ENCODE data around the gene BTBD6.

Gene BTBD6

DNA sequence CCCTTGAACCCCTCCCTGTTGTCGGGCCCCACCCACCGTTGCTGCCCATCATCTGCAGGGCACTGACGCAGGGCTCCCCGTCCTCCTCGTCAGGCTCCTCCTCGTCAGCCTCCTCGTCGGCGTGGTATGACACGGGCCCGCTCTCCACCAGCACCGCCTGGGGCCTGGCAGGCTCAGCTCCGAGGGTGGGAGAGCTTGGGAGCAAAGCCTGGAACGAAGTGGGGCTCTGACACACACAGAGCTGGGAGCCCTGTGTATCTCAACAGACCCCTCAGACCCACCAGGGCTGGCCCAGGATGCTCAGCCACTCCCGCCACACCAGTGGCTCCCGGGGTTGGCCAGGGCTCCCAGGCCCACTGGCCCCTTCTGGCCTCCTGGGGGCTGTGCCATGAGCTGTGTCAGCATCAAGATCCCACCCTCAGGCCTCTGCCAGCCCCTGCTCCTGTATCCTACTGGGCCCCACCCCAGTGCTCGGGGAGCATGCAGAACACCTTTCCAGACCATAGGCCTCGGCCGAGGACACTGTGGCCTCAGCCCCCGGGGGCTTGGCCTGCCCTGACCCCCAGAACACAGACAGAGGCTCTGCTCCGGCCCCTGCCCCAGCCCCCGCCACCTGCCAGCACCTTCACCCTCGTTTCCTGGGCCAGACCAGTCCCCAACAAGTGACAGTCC is 37.1 kb upstream of the BTBD6 start:
- DNase-seq (ENCODE audit: low read depth, low spot score) = no peak

DNA sequence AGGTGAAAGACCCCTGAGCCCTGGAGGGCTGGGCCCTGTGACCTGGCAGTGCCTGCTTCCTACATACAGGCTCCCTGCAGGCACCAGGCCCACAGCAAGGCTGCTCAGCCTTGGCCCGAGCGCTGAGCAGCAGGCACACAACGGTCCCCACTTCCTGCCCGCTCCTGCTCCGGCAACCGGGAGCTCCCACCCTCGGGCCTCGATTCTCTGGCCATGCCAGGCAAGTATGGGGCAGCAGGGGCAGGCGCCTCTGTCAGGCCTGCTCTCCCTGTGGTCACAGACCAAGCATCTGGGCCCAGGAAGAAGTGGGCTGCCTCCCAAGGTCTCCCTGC is 36.6 kb upstream of the BTBD6 start:
- DNase-seq (ENCODE audit: low read depth, low spot score) = no peak

DNA sequence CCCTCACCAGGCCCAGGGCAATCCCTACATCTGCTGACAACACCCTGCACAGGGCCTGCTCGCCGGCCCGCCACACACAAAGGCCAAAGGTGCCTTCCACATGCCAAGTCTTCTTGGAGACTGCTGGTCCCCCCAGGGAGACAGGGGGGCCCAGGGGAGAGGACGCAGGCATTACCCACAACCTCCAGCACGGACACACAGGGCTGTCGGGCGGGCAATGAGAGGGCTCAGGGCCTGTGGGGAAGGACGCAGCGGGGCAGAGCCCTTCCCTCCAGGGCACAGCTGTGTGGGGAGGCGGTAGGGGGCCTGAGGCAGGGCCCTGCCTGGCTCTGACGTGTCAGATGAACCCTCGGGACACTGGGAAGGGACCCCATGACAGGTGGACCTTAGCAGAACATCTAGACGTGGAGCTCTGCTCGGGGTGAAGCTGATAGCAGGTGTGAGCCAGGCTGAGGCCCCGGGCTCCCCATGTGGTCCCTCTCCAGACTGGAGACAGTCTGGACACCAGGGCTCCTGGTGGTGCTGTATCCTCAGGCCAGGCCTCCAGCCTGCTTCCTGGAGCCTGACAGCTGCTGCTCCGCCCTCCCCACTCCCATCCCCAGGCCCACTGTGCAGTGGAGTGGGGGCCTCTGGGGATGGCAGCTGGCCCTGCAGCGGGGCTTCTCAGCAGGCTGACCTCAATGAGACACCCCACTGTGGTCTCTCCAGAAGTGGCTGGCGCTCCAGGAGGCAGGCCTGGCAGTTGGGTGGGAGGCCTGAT is 35.6 kb upstream of the BTBD6 start:
- no peak for DNase-seq (ENCODE audit: low read depth, low spot score)

DNA sequence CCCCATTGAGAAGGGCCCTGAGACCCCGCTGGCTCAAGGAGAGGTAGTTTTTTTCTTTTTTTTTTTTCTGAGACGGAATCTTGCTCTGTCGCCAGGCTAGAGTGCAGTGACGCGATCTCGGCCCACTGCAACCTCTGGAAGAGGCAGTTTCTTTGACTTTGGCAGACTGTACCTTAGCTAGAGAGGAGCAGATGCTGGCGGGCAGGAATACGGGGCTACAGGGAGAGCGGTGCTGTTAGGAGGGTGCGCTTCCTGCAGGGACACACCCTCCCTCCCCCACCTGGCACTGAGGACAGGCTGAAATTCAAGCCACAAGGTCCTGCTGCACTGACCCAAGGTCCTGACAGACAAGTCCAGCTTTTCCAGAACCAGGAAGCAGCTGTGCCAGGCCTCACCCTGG is 35.0 kb upstream of the BTBD6 start:
- DNase-seq (ENCODE audit: low read depth, low spot score) = no peak

DNA sequence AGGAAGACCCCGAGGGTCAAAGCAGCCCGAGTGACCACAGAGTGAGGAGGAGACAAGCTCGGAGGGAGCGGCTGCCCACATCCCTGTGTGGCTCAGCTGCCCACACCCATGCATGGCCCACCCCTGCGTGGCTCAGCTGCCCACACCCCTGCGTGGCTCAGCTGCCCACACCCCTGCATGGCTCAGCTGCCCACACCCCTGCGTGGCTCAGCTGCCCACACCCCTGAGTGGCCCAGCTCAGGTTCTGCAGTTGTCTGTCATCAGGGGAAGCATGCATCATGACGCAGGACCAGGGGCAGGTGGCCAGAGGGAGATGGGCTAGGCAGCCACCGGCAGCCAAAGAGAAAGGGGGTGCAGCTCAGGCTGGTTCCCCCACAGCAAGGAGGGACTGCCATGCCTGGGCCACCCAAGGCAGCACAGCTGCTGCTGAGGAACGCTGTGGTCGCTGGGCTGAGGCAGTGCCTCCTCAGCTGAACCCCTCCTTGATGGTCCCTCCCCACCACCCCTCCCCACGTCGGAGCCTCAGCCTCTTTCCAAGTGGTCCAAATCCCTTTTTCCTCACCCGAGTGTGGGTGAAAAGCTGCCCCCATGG is 33.9 kb upstream of the BTBD6 start:
- DNase-seq (ENCODE audit: low read depth, low spot score) = no peak

DNA sequence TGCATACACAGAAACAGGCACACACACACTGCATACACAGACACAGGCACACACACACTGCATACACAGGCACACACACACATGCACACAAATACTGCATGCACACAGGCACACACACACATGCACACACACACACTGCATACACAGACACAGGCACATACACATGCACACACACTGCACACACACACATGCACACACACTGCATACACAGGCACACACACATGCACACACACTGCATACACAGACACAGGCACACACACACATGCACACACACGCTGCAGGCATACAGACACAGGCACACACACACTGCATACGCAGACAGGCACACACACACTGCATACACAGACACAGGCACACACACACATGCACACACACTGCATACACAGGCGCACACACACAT is 32.7 kb upstream of the BTBD6 start:
- DNase-seq (ENCODE audit: low read depth, low spot score) = no peak

DNA sequence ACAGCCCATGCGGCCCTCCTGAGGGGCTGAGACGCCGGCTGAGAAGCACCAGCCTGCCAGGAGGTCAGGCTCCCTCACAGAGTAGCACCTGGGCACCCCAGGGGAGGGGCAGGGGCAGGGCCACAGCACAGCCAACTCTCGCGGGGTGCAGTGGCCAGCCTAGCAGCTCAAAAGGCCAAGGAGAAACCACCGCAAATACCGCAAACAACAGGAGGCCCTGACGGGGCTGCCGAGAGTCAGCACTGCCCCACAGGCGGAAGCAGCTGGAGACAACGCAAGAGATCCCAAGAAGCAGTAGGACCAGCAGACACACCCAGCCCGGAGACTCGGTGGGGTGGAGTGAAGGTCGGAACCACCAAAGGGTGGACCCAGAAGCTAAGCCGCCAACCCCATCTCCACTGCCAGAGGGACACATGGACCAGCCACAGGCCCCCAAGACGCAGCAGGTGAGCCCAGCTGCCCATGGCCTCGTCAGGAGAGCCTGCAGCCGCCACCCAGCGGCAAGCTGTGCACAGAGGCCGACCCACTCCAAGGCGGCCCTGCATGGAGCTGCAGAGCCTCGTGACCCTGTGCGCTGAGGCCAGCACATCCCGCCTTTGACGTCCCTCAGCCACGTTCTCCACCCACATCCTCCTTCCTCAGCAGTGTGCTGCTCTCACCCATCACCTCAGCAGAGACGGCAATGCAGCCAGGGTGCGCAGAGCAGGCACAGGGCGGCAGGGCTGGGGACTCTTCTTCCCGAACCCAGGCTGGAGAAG is 31.7 kb upstream of the BTBD6 start:
- DNase-seq (ENCODE audit: low read depth, low spot score) = no peak

DNA sequence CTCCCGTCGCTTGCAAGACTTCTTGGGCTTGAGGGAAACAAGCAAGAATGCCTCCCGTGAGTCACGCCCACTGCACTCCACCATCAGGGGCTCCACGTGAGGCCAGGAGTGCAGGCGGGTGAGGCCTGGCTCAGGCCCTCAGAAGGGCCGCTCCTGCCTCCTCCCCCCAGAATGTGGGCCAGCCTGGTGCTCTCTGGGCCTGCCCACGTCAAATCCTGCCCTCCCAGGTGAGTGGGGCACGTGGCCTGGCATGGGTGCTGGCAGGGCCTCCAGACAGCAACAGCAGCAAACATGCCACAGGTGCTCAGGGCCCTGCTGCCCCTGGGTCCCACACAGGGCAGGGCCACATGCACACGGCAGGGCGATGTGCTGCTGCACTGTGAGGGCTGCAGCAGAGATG is 30.6 kb upstream of the BTBD6 start:
- no peak for DNase-seq (ENCODE audit: low read depth, low spot score)

DNA sequence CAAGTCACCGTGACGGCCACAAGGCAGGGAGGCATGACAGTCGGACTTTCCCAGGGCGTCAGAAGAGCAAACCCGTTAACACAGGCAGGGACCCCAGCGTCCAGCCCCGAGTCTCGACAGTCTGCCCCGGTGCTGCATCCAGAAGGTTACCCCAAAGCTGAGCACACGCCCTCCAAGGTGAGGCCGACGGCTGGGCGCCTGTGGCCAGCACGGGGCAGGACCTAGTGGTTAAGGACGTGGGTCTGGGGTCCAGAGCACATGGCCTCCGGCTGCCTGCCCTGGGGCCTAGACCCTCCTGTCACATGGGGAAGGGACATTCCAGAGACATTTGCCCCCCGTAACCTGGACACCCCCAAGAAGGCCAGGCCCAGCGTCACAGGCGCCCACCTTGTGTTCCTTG is 29.7 kb upstream of the BTBD6 start:
- no peak for DNase-seq (ENCODE audit: low read depth, low spot score)

DNA sequence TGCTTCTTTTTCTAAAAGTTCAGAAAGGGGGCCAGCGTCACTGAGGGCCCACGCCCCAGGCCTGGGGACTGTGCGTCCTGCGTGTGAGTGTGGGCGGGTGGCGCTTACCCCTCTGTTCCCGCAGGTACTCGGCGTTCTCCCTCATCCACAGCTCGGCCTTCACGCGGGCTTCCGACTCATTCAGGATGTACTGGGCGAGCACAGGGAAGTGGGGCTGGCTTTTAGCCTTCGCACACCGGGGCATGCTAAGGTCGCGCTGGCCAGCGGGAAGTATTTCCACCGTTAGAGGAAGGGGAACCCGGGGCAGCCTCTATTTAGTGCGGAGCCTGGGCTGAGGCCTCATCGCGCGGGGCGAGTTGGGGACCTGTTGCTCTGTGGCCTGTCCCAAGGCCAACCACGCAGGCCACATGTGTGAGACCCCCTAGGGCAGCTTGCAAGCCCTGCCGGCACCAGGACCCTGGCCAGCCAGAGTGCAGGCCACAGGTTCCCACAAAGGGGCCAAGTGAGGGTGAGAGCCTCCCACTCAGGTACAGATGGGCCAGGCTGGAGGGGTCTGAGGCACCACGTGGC is 29.2 kb upstream of the BTBD6 start:
- DNase-seq (ENCODE audit: low read depth, low spot score) = no peak

DNA sequence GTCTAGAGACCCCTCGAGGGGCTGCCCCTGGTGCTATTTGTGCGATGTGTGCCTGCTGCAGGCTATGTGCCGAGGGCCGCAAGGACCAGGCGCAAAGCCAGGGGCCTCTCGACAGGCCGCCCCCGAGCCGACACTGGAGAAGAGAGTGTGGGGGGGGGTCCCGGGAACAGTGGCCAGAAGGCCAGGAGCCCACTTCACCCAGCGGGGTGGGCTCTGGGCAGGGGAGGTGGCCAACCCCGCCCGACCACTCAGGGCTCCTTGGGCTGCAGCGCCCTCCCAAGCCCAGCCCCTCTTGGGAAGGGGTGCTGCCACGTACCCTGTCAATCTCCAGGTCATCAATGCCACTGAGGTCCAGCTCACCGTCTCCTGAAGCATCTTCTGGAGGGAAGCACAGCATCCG is 28.6 kb upstream of the BTBD6 start:
- no peak for DNase-seq (ENCODE audit: low read depth, low spot score)

DNA sequence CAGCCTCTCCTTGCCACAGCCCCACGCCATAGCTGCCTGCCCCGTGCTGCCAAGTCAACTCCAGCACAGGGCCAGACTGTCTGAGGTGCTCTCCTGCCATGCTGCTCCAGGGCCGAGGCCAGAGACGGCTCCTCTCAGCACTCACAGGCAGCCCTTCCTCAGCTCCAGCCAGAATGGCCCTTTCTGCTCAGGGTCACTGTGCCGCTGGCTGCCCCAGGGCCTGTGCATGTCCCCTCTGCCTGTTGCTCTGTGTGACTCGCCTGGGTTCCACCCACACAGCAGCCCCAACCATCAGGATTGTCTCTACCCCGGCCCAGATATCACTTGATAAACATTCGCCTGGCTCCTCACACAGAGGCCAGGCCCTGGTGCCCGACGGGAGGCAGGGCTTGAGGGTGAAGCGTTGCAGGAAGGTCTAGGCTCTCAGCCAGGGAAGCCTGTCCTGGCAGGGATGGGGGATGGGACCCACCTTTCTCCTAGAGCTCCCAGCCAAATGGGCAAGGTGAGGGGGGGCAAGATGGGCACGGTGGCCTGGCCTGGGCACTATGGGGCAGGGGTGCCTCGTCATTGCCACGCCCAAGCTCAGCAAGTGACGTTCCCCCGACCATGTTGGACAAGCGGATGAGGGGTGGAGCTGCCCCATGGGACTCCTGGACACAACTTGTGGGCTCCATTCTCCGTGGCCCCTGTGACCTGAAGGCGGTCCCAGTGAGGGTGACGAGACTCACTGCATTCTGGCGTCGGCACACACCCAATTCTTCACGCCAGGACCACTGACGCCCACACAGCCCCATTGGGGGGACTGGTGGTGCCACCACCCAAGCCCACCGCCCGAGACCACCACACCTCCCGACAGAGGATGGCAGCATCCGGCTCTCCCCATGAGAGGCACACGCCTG is 27.4 kb upstream of the BTBD6 start:
- DNase-seq (ENCODE audit: low read depth, low spot score) = no peak

DNA sequence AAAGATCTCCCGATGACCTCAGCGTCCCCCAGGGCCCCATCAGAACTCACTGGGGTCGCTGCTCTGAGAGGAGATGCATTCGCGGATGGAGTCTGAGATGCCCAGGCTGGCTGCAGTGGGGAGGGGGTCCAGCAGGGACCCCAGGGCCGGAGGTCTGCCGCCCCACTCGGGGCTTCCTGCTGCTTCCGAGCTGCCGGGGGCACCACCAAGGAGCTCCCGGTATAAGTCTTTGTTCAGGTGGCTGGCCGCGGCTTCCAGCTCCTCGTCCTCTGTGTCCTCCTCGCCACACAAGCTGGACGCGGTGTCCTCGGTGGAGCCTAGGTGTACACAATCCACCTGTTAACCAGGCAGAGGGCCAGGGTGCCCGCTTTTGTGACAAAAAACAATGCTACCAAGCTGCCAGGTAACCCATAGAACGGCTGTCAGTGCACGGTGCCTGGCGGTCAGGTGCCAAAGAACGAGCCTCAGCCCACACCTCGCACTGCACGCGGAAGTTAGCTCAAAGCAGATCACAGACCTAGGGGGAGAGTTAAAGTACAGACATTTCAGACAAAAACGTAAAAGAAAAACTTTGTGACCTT is 26.6 kb upstream of the BTBD6 start:
- DNase-seq (ENCODE audit: low read depth, low spot score) = no peak

DNA sequence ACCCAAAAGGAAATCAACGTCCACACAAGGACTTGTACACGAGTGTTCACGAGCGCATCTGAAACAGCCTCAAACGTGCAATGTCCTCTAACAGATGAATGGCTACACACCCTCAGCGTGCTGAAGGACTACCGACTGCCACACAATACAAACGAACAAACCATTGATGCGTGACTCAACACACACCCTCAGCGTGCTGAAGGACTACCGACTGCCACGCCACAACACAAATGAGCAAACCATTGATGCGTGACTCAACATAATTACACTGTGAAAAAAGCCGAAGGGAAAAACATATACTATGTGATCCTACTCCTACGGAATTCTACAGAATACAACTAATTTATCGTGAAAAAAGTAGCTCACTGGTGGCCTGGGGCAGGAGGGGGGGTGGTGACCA is 25.1 kb upstream of the BTBD6 start:
- no peak for DNase-seq (ENCODE audit: low read depth, low spot score)

DNA sequence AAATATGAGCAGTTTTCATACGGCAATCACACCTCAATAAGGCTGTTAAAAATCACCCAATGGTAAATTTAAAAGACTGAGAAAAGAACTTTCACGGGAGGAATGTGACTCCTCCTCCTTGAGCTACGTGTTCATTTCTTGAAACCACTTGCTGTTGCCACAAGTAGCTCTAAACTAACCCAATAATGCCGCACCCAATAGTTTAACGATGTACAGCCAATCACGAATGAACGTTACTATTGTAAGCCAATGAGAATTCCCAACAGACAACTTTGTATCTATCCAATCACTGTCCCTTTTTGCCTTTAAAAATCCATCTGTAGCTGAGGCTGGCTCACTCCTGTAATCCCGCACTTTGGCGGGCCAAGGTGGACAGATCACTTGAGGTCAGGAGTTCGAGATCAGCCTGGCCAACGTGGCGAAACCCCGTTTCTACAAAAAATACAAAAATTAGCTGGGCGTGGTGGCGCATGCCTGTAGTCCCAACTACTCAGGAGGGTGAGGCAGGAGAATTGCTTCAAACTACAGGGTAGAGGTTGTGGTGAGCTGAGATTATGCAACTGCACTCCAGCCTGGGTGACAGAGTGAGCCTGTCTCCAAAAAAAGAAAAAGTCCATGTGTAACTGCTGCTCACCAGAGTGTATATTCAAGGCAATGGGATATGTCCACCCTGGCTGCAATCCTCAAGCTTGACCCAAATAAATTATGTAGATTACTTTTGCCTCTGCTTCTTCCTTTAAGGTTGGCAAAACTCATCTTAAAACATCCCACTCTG is 24.4 kb upstream of the BTBD6 start:
- DNase-seq (ENCODE audit: low read depth, low spot score) = no peak

DNA sequence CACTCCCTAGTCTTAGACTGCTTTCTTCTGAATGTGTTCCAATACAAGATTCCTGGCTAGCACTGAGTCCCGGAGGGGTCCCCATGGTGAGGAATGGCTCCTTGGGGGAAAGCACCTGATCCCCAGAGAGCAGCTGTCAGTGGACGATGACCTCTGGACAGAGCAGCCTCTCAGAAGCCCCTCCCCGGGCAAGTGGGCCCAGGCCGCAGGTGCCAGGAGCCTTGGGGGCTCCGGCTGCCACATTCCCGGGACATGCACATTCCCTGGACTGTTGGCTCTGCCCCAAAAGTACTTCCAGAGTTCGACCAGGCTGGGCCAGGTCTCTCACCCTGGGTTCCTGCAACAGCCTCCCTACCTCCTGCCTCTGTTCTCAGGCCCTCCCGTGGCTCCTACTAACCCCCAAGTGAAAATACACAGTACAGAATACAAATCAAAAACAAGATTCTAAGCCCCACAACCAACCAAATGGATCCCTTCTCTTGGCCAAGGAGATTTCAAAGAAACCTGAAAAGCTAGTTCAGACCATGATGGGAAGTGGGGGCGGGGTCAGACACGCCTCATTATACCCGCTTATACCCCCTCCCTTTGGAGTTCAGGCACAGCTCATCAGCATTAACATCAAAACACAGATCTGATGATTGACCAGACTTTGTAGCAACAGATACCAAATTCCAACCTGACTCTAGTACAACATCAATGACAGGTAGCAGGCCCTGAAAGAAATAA is 23.3 kb upstream of the BTBD6 start:
- DNase-seq (ENCODE audit: low read depth, low spot score) = no peak

DNA sequence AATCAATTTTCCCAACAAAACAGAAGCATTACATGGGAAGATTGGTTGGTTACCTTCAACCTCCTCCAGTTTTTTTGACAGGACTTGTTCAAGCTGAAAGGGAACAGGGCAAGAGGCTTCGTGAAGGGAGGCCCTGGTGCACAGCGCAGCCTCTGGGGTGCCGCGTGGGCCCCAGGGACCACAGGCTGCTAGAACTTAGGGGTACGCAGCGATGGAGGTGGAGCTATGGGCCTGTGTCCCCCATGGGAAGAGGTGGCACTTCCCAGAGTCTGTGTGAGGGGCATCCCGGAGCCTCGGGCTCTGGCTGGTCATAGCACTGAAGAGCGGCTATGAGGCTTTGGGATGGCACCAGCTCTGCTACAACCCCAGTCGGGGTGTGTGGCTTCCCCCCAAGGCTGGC is 22.1 kb upstream of the BTBD6 start:
- no peak for DNase-seq (ENCODE audit: low read depth, low spot score)

DNA sequence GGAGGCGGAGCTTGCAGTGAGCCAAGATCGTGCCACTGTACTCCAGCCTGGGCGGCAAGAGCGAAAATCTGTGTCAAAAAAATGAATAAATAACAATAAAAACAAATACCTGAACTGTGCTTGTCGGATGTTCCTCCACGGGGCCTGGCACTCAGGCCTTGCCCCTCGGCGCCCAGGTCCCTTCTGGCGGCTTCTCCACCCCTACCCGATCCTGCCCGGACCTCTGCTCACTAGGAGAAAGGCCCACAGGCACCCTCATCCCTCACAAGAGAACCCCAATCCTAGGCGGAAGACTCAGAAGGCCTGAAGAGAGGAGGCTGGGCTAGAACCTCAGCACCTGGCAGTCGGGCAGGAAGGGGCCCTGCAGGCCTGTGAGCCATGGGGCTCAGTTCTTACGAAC is 21.0 kb upstream of the BTBD6 start:
- no peak for DNase-seq (ENCODE audit: low read depth, low spot score)

DNA sequence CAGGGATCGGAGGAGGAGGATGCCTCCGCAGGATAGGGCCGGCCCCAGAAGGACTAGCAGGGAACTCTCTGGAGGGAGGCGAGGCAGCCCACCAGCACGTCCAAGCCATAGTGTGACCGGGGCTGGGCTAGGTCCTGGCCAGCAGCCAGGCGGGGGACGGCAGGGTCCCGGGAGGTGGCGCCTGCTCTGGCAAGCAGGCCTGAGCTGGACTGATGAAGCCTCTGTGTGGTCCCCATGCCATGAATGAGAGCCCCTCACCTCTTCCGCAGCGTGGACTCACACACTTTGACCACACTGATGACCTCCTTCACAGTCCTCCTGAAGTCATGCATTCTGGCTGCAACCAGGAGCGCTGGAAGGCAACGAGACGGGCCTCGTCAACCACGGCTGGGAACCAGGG is 19.8 kb upstream of the BTBD6 start:
- no peak for DNase-seq (ENCODE audit: low read depth, low spot score)

Measured in iPS DF 19.7 (cell line).